K562 (cell line): ENCODE measurements around the gene OR52E2. TPM values are rescaled to one million over a fixed set of nuclear protein-coding genes. Genes with fewer than 3 reads are reported as not detected.

Experiments
- ARID2 ChIP-seq: fragments of 450-650 bp; IDR thresholded peaks from 2 replicates; pipeline ENCODE4 v1.6.1; 2017; ENCODE audit warnings: antibody characterized with exemption, mild to moderate bottlenecking
- POLR2AphosphoS5 ChIP-seq: IDR thresholded peaks from 2 replicates; pipeline ENCODE4 v1.6.1; 2011; ENCODE audit warnings: mild to moderate bottlenecking, low read depth, low read length, moderate library complexity; ENCODE audit not compliant: control insufficient read depth, insufficient read depth
- PRMT5 ChIP-seq: sonication (generic); formaldehyde crosslinking; IDR thresholded peaks from 2 replicates; pipeline ENCODE4 v1.5.0; 2020; ENCODE audit warnings: missing genetic modification reagents
- RFX7 ChIP-seq: fragments of 250-450 bp; sonication (Bioruptor Pico); IDR thresholded peaks from 2 replicates; pipeline ENCODE4 v1.5.1; 2021; ENCODE audit warnings: mild to moderate bottlenecking
- XRCC5 ChIP-seq: fragments of 200-400 bp; formaldehyde crosslinking; IDR thresholded peaks from 2 replicates; pipeline ENCODE4 v1.6.1; 2017; ENCODE audit warnings: low read depth, mild to moderate bottlenecking, low read length
- polyA plus RNA-seq, 8 experiments: library from polyadenylated mRNA; depleted of rRNA in 4 of 8; stranded (reverse) in 5 of 8; unstranded in 3 of 8; fragments of >200 nt; fragmentation: Nextera tagmentation in 2 of 8; fragmentation: Illumina TruSeq in 1 of 8; extraction: Ambion mirVana in 2 of 8; extraction: Trizol in 1 of 8; gene quantifications; 2 replicates each; pipeline versions ENCODE4 v1.2.1 to v1.2.3, GENCODE V29; 2011 to 2014; ENCODE audit warnings: inconsistent platforms in 1 of 8, missing spikeins in 1 of 8
- total RNA-seq, 7 experiments: library from RNA; depleted of rRNA in 6 of 7; stranded (reverse); fragments of >200 nt in 6 of 7; fragmentation: Illumina TruSeq in 2 of 7; extraction: Trizol in 2 of 7; gene quantifications; 2 replicates each; pipeline versions ENCODE4 v1.2.1 to v1.2.3, GENCODE V29; 2011 to 2021; ENCODE audit warnings: low replicate concordance in 1 of 7
- TF ChIP-seq, protein P1 (sequence below): fragments of 250-450 bp; sonication (Bioruptor Pico); IDR thresholded peaks from 2 replicates; pipeline ENCODE4 v1.5.0; 2021; ENCODE audit warnings: mild to moderate bottlenecking, moderate library complexity
- TF ChIP-seq, protein P2 (sequence below): sonication (generic); formaldehyde crosslinking; IDR thresholded peaks from 2 replicates; pipeline ENCODE4 v1.8.1; 2023; ENCODE audit warnings: mild to moderate bottlenecking, missing genetic modification reagents

OR52E2 gene
- total and polyA plus RNA-seq, 9 of the 15 experiments (the other 6 are each of a cell fraction or from before 2014, with no cell fraction given): not detected

DNA sequence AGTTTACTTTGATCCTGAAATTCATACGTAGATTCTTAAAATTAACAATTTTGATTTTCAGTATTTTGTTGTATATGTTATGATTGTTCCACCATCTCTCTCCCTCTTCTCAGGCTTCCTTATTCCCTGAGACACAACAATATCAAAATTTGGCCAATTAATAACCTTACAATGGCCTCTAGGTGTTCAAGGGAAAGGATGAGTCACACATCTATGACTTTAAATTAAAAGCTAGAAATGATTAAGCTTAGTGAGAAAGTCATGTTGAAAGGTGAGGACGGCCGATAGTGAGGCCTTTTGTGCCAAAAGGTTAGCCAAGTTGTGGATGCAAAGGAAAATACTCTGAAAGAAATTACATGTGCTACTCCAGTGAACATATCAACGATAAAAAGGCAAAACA lies 18.6 kb downstream of the OR52E2 start (continued):
- TF ChIP-seq, protein P1, sequence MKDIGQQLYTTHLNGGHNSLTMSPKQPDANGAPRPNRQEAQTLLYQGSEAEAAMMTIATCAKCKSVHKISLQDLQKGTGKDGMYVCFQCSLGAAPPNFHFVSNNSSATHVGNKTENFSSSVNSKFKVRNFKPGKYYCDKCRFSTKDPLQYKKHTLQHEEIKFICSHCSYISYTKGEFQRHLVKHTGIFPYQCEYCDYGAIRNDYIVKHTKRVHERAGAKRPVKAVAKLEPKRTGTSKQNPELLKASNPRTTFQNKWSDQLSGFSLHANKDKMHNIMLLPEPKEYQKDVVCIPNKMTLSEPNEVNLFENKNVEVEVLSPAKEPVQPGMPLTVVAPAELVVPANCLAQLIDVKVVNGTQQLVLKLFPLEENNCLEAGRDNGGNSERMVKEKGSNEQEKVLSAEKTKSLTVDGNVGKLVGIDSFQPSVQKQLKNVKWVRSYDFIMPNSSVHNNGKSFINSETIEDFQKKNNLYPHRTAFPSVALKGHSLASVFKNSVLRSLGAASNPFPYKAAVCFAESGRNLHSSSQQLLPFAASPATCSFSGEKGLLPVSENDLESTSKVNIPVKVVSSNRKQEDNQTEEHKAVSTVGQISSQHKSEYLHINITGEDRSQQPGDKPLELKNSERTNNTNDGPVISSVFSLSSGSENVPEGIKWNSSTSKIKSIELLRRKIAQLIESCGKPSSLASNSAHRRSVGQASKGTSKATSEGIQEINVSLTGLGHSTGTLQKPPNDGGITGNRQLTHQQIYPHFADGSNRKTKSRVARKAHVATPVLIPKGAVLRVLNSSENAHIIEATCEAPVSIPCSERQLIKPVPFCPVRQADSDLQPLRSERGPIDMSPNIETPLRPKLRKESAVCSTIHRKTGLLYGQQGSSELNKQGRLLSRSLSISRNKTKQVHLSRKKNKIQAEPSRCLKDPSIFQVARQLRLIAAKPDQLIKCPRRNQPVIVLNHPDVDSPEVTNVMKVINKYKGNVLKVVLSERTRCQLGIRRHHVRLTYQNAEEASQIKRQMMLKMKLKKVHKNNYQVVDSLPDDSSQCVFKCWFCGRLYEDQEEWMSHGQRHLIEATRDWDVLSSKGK: no peak
- TF ChIP-seq POLR2AphosphoS5: no peak
- TF ChIP-seq XRCC5: no peak
- TF ChIP-seq, protein P2, sequence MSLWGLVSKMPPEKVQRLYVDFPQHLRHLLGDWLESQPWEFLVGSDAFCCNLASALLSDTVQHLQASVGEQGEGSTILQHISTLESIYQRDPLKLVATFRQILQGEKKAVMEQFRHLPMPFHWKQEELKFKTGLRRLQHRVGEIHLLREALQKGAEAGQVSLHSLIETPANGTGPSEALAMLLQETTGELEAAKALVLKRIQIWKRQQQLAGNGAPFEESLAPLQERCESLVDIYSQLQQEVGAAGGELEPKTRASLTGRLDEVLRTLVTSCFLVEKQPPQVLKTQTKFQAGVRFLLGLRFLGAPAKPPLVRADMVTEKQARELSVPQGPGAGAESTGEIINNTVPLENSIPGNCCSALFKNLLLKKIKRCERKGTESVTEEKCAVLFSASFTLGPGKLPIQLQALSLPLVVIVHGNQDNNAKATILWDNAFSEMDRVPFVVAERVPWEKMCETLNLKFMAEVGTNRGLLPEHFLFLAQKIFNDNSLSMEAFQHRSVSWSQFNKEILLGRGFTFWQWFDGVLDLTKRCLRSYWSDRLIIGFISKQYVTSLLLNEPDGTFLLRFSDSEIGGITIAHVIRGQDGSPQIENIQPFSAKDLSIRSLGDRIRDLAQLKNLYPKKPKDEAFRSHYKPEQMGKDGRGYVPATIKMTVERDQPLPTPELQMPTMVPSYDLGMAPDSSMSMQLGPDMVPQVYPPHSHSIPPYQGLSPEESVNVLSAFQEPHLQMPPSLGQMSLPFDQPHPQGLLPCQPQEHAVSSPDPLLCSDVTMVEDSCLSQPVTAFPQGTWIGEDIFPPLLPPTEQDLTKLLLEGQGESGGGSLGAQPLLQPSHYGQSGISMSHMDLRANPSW (CRISPR knock-in tag): no peak
- no peak for TF ChIP-seq ARID2
- TF ChIP-seq PRMT5 (CRISPR knock-in tag): no peak
- TF ChIP-seq RFX7 (CRISPR knock-in tag): no peak
